CD4-positive, alpha-beta T cell treated with Interleukin-12 subunit alpha and Interleukin-12 subunit beta, for 1 hour (primary cell): Measurements from ENCODE around the gene ATF1.
A peak's percentile ranks its signal among the peaks of the same experiment; 100 is the strongest.
"Not testable (repeated sequence)": the region's sequence is repeated elsewhere in the genome, so short reads cannot be mapped to it uniquely, and the experiment has no call there.

ENCODE experiments used
- DNase-seq: peaks from one replicate; pipeline ENCODE4 v3.0.0-alpha.2; 2020

Gene ATF1

DNA sequence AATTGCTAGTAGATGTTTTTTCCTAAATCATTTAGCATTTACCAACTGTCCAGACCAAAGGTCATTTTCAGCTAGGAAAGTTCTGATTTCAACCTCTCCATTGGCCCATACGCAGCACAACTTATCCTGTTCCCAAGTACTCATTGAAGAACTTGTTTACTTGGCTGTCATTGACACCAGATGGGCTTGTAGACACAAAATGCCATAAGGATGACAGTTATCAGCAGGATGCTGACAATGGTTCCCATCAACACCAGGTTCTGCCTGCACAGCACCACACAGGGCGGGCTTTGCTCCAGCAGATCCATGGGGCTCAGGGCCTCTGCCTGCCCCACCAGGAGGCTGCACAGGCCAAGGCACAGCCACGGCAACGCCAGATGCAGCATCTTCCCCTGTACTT is 42.3 kb downstream of the ATF1 start:
- no peak for DNase-seq

- not testable (repeated sequence) for DNase-seq
These were observed 45.2 kb downstream of the ATF1 start for GRCh38 chr12:50809131-50809530.

DNA sequence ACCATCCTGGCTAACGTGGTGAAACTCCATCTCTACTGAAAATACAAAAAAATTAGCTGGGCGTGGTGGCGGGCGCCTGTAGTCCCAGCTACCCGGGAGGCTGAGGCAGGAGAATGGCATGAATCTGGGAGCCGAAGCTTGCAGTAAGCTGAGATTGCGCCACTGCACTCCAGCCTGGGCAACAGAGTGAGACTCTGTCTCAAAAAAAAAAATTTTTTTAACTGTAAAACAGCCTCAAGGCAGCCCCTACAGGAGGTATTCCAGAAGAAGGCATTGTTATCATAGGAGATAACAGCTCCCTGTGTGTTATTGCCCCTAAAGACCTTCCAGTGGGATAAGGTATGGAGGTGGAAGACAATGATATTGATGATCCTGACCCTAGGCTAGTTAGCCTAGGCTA is 51.0 kb downstream of the ATF1 start:
- not testable (repeated sequence) for DNase-seq

GRCh38 chr12:50820177-50820576 is 56.3 kb downstream of the ATF1 start:
- no peak for DNase-seq

- DNase-seq = no peak
These were observed 58.2 kb downstream of the ATF1 start for GRCh38 chr12:50822082-50822481.

GRCh38 chr12:50823724-50824123 is 59.8 kb downstream of the ATF1 start:
- not testable (repeated sequence) for DNase-seq

DNA sequence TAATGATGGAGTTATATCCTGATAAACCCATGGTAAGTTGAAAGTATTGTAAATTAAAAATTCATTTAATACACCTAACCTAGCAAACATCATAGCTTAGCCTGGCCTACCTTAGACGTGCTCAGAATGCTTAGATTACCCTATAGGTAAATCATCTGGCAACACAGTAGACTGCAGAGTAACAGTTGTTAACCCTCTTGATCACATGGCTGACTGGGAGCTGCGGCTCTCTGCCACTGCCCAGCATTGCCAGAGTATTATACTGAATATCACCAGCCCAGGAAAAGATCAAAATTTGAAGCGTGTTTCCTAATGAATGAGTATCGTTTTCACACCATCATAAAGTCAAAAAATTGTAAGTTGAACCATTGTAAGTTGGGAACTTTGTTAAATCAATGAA is 61.0 kb downstream of the ATF1 start:
- peak; percentile 6 for DNase-seq

DNA sequence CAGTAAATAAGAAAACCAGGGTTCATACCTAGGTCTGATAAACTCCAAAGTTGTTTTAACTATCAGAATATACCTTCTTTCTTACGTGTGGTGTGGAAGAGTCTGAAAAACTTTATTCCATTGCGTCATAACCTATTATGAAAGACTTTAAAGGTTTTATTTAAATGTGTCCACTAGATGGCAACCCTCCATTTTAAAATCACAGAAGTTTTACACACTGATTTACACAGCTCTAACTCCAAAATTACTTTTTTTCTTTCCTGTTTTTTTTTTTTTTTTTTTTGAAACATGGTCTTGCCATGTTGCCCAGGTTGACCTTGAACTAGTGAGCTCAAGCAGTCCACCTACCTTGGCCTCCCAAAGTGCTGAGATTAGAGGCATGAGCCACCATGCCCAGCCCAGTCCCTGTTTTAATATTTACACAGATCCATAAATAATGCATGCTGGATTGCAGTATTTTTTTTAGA is 61.5 kb downstream of the ATF1 start:
- peak; percentile 64 for DNase-seq

DNA sequence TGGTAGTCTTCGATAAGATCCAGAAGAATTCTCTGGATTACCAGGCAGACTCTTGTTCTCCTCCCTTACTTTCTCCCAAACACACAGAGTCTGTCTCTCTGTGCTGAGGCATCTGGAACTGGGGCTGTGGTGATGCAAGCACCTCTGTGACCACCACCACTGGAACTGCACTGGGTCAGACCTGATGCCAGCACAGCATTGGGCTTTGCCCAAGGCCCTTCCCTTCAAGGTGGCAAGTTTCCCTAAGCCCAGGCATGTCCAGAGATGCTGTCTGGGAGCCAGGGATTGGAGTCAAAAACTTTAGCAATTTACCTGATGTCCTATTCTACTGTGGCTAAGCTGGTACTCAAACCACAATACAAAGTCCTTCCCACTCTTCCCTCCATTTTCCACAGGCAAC is 64.2 kb downstream of the ATF1 start:
- DNase-seq = no peak

DNA sequence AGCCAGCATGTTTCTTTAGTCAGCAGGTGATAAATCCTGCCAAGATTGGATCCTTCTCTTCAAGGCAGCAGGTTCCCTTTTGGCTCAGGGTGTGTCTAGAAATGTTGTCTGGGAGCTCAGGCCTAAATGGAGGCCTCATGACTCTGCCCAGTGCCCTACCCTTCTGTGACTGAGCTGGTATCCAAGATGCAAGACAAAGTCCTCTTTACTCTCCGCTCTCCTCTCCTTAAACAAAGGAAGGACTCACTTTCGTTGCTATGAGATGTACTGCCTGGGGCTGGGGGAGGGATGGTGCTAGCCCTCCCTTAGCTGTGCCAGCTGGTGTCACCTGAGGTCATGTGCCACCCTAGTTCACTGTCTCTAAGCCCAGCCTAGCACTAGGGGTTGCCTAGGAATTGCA is 65.0 kb downstream of the ATF1 start:
- DNase-seq = no peak

GRCh38 chr12:50833801-50834200 is 69.9 kb downstream of the ATF1 start:
- not testable (repeated sequence) for DNase-seq

- no peak for DNase-seq
These were observed 75.1 kb downstream of the ATF1 start for GRCh38 chr12:50839042-50839441.

DNA sequence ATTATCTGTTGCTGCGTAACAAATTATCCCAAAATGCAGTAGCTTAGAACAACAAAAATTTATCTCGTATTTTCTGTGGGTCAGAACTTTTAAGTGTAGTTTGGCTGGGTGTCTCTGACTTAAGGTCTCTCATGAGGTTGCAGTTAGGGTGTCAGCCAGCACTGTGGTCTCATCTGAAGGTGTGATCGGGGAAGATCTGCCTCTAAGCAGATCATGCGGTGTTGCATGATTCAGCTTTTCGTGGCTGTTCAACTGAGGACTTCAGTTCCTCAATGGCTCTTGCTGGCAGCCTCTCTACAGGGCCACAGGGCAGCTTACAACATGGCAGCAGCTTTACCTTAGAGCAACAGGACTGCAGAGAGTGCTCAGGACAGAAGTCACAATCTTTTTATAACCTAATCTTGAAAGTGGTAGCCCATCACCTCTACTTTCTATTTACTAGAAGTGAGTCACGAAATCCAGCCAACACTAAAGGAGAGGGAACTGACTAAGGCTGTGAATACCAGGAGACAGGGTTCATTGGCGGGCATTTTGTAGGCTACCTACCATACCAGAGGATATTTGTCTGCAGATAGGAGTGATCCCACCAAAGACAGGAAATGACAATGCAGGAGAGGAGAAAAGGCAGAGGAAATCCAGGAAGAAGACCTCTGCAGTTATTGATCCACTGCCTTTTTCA is 77.0 kb downstream of the ATF1 start:
- DNase-seq = no peak

DNA sequence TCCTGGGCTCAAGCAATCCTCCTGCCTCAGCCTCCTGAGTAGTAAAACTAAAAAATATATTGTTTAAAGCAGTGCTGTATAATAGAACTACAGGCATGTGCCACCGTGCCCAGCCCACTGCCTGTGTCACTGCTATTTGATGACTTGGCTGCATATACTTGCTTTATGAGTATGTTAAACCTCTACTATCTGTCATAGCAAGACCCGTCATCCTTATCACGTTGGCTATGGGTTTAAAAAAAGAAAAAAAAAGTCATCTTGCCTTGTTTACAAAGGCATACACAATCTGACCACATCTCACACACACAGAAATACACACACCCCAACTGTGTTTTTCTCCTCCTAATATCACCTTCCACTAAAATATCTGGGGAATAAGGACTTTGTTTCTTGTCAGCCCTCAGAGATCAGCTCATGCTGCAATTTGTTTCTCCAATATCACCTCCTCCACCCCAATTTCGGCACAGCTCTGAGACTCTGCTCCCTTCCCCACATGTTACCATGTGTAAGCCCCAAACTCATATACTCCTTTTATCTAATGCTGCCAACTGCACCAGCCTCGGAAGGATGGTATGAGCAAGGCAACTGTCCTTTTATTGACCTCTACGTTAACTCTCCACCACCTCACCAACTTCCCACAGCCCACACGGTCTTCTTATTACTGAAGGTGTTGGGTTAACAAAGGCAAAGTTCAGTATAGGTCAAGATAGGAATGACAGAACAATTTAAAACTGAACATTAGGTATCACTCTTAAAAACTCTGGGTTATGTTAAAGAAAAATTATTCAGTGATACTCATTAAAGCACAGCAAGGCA is 78.0 kb downstream of the ATF1 start:
- no peak for DNase-seq

DNA sequence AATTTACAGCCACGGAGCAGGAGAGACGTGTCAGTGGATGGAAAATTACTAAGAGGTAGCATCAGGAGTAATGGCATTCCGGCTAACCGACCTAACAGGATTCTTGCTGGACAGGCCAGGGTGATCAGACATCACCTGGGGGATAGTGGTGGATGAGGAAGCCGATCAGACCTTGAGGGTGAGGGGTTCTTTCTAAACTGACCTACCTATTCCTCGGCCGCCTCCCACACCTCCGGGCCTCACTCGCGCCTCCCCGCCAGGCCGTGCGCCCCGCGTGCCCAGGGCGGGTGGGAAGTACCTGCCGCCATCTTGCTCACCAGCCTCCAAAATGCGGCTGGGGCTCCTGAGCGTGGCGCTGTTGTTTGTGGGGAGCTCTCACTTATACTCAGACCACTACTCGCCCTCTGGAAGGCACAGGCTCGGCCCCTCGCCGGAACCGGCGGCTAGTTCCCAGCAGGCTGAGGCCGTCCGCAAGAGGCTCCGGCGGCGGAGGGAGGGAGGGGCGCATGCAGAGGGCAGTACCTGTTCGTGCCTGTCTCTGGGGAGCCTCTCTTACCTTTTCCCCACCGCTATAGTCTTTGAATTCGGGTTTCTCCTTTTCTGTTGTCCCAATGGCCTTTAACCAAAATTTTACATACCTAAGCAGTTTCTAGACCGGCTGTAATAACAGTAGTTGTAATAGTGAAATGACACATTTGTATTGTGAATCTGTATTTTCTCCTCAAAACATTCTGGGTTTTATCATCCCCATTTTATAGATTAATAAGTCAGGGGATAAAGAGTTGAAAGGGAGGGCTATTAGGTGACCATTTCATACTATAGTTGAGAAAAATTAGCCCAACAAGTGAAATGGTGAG is 79.0 kb downstream of the ATF1 start, which contains the start of gene TMPRSS12:
Gene TMPRSS12, plus strand, starts transcription at position 290 of the 857 bp plus-strand sequence. Its CDS starts 39 bp downstream, at position 329.
- DNase-seq = no peak

DNA sequence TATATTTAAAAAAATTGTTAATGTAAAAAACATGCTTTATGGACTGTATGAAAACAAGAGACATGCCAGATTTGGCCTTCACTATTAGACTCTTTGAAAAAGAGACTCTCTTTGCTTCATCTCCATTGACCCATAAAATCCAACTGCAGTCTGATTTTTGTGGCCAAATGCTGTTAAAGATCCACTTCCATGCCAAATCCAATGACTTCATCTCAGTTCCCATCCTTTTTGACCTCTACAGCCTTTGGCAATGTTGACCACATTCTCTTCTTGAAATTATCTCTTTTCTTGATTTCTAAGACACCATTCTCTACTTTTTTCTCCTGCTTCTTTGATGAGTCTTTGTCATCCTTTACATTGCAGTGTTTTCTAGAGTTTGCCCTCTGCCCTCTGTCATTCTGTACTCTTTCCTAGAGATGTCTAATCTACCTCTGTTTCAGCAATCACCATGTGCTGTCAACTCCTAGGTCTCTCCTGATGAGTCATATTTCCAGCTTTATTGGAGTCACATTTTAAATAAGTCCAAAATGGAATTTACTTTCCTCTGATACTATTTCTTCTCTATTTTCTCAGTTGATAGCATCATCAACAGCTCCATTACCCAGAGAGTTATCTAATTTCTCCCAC is 81.2 kb downstream of the ATF1 start:
- no peak for DNase-seq

GRCh38 chr12:50848963-50849362 is 85.1 kb downstream of the ATF1 start:
- DNase-seq = no peak

DNA sequence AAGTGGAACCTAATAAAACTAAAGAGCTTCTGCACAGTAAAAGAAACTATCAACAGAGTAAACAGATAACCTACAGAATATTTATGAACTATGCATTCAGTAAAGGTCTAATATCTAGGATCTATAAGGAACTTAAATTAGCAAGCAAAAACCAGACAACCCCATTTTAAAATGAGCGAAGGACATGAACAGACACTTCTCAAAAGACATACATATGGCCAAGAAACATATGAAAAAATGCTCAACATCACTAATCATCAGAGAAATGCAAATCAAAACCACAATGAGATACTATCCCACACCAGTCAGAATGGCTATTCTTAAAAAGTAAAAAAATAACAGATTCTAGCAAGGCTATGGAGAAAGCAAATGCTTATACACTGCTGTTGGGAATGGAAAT is 91.3 kb downstream of the ATF1 start:
- not testable (repeated sequence) for DNase-seq

DNA sequence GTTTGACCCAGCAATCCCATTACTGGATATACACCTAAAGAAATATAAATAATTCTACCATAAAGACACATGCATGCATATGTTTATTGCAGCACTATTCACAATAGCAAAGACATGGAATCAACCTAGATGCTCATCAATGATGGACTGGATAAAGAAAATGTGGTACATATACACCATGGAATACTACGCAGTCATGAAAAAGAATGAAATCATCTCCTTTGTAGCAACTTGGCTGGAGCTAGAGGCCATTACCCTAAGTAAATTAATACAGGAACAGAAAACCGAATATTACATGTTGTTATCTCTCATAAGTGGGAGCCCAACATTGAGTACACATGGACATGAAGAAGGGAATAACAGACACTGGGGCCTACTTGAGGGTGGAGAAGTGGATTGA is 91.8 kb downstream of the ATF1 start:
- DNase-seq = not testable (repeated sequence)

DNA sequence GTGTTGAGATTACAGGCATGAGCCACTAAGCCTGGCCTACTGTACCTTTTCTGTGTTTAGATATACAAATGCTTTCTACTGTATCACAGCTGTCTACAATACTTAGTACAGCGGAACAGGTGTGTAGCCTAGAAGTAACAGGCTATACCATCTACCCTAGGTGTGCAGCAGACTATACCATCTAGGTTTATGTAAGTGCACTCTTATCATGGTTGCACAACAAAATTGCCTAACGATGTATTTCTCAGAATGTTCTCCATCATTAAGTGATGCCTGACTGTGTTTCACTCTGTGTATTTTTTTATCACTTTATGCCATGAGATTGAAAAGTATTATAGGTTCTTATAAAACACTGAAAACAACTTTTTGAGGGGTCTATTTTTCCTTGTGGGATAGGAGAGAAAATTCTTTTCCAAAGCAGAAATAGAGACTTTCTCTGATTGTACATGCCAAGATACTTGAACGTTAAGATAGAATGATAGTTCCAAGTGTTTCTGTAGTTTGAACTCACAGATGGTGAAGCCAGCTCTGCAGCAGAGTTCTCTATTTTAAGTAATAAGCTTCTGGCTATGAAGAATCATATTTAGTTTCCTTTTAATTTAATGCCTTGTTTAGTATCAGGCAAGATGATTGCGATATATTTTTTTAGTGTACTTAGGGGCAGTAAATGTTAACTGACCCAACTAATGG is 95.9 kb downstream of the ATF1 start:
- no peak for DNase-seq

DNA sequence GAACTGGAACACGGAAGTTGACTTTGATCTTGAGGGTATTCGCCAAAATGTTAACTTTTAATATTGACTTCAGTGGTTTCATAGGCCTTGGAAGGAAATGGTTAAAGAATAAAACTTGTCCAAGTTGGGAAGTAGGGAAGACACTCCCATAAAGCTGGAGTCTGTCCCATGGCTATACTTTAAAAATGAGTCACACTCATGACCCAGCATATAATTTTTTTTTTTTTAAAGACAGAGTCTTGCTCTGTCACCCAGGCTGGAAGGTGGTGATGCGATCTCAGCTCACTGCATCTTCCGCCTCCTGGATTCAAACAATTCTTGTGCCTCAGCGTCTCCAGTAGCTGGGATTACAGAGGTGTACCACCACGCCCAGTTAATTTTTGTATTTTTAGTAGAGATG is 98.4 kb downstream of the ATF1 start:
- DNase-seq = no peak

DNA sequence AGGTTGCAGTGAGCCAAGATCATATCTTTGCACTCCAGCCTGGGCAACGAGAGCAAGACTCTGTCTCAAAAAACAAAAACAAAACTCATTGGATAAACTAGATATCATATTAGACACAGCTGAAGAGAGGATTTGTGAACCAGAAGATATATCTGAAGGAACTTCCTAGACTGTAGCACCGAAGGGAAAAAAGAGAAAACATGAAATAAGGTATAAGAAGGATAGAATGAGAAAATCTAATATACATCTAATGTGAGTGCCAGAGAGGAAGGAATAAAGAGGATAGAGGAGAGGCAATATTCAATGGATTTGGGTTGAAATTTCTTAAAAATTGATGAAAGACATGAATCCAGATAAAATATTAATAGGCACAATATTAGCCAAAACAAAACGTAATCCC is 101.4 kb downstream of the ATF1 start:
- DNase-seq = no peak
